Measurements from ENCODE around the gene DOK5. TPM values are rescaled to one million over a fixed set of nuclear protein-coding genes. Genes with fewer than 3 reads are reported as not detected.

Gene DOK5
- total and polyA plus RNA-seq, 12 donors = 0.51 to 21.1 (median 9.1) TPM

DNA sequence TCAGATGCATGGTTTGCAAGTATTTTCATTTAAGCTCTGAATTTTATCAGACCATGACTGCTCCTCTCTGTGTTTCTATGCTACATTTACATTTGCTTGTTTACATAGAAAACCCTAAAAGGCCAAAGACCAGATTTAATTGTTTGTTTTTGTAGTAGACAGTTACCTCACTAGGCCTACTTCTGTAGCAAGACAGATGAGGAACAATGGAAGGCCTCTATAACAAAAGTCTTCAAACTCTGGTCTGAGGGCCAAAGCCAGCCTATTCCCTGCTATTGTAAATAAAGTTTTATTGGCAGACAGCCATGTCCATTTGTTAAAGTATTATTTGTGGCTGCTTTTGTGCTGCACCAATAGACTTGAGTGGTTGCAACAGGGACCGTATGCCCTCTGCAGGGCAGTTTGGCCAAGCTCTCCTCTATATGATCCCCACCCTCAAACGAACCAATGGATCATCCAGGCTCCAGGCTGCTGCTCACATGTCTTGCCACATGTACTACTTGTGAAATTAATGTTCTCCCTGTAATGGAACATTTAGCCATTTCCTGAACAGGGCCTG is 182.0 kb downstream of the DOK5 start:
- no peak for ATAC-seq
- Histone ChIP-seq H3K36me3 (no peaks in the 10 kb centered on the region), H3K9me3 (no peaks in the 10 kb centered on the region), H3K4me3 (no peak overlapping the region), H3K4me1 (no peaks in the 10 kb centered on the region), H3K27me3 (peaks cover 0 to 6% (median 0%) of the 10 kb centered on the region in 7 donors), H3K27ac (no peak overlapping the region)
- TF ChIP-seq, protein P1, sequence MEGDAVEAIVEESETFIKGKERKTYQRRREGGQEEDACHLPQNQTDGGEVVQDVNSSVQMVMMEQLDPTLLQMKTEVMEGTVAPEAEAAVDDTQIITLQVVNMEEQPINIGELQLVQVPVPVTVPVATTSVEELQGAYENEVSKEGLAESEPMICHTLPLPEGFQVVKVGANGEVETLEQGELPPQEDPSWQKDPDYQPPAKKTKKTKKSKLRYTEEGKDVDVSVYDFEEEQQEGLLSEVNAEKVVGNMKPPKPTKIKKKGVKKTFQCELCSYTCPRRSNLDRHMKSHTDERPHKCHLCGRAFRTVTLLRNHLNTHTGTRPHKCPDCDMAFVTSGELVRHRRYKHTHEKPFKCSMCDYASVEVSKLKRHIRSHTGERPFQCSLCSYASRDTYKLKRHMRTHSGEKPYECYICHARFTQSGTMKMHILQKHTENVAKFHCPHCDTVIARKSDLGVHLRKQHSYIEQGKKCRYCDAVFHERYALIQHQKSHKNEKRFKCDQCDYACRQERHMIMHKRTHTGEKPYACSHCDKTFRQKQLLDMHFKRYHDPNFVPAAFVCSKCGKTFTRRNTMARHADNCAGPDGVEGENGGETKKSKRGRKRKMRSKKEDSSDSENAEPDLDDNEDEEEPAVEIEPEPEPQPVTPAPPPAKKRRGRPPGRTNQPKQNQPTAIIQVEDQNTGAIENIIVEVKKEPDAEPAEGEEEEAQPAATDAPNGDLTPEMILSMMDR (IDR thresholded peaks at IDR 0.05) = no peak
- DNase-seq = no peak
- 78 to 92% methylated on average over 2 of the region's 2 CpGs for WGBS, 2 donors
- intact Hi-C loops (cut with DNase I) = loop anchor here in 1 of 10 donors (5.0 kb wide), 1 partner anchor 360 kb away; no protein-coding TSS in a partner anchor

DNA sequence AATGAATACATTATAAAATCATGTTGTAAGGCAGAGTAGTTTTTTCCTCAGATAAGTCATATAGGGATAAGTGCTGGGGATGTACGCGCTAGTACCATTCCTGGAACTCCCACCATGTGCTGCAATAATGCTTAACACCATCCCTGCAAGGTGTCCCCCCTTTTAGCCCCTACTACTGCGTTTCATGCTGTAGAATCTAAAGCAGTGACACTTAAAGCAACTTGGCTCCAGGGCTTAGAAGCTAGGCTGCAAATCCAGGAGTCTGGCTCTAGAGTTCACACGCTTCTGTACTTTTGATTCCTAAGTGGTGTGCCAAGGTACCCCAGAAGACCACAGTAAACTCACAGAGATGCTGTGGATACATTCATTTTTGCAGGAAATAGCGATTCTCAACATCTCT is 183.1 kb downstream of the DOK5 start:
- H3K36me3 ChIP-seq = no peaks in the 10 kb centered on the region
- H3K4me3 ChIP-seq = no peak overlapping the region
- 85 to 88% methylated on average over 5 of the region's 5 CpGs for WGBS, 2 donors
- no peaks in the 10 kb centered on the region for H3K4me1 ChIP-seq
- DNase-seq (no peak), ATAC-seq (no peak)
- TF ChIP-seq, protein P1 (IDR thresholded peaks at IDR 0.05) = no peak
- no peaks in the 10 kb centered on the region for H3K9me3 ChIP-seq
- H3K27ac ChIP-seq = no peak overlapping the region
- H3K27me3 ChIP-seq = peaks cover 0 to 7% (median 0%) of the 10 kb centered on the region in 7 donors
- intact Hi-C loops (cut with DNase I) = loop anchor here in 1 of 10 donors (5.0 kb wide), 1 partner anchor 361 kb away; no protein-coding TSS in a partner anchor

DNA sequence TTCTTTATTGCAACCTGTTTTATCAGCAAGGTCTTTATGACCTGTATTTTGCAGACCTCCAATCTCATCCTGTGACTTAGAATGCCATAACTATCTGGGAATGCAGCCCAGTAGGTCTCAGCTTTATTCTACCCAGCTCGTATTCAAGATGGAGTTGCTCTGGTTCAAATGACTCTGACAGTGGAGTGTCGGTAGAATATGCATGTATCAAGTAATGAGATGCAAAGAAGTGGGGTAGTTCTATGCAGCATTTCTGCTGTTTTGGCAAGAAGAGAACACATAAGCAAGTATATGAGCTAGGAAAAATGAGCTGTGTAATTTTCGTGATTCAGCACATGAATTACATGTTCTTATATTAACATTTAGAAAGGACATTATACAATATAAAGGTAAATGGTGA is 185.9 kb downstream of the DOK5 start:
- Histone ChIP-seq H3K36me3 (no peaks in the 10 kb centered on the region), H3K4me1 (no peaks in the 10 kb centered on the region), H3K9me3 (no peaks in the 10 kb centered on the region), H3K27me3 (peaks cover 0 to 12% (median 0%) of the 10 kb centered on the region in 7 donors), H3K4me3 (no peak overlapping the region), H3K27ac (no peak overlapping the region)
- DNase-seq (no peak), ATAC-seq (no peak)
- WGBS, 2 donors = 47 to 57% methylated on average over 3 of the region's 3 CpGs
- TF ChIP-seq, protein P1 (IDR thresholded peaks at IDR 0.05) = no peak
- intact Hi-C loops (cut with DNase I) = no loop called here

DNA sequence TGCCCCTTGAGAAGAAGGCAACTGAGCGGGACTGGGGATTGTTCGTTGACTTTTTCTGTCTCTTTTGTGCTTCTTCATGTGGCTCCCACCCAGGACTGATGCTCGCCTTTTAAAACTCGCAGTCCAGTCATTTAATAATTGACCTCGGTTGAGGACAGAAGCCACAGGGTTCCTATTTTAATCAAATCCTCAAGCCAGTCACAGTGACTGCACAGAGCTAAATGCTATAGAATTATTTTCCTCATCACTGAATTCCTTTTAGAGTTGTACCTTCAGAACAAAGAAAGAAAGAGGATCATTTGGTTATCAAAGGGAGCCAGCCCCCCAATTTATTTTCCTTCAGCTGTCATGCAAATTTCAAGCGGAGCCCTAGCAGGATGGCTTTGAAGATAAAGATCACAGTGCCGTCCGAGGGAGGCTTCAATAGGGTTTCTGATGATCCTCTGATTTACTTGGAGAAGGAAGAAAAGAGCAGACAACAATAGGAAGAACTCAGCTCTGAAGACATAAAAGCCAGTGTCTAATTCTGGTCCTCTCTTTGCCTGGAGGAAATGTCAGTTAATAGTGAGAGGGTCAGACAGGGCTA is 186.6 kb downstream of the DOK5 start:
- Histone ChIP-seq H3K27ac (no peak overlapping the region), H3K27me3 (peaks cover 0 to 12% (median 0%) of the 10 kb centered on the region in 7 donors), H3K4me3 (no peak overlapping the region), H3K4me1 (no peaks in the 10 kb centered on the region), H3K36me3 (no peaks in the 10 kb centered on the region), H3K9me3 (no peaks in the 10 kb centered on the region)
- intact Hi-C loops (cut with DNase I) = no loop called here
- no peak for ATAC-seq
- TF ChIP-seq, protein P1 (IDR thresholded peaks at IDR 0.05) = no peak
- 65 to 69% methylated on average over 8 of the region's 8 CpGs for WGBS, 2 donors
- no peak for DNase-seq
